Prostate gland (tissue), 2 donors: ENCODE measurements around the gene ACTN2.

ENCODE experiments used
- POLR2A ChIP-seq: fragments of 450-650 bp; IDR thresholded peaks from one replicate; pipeline ENCODE4 v1.6.1; 2016; ENCODE audit warnings: antibody characterized with exemption, mild to moderate bottlenecking
- POLR2AphosphoS5 ChIP-seq: sonication (generic); formaldehyde crosslinking; IDR thresholded peaks from one replicate; pipeline ENCODE4 v1.6.1; 2017; ENCODE audit warnings: antibody characterized with exemption
- TF ChIP-seq, protein P1 (sequence below), 4 experiments: fragments of 200-600 bp in 2 of 4; fragments of 450-650 bp in 2 of 4; sonication (generic) in 2 of 4; IDR thresholded peaks; 1 replicate in 3 of 4; 2 replicates in 1 of 4; pipeline ENCODE4 v1.5.1; 2016 to 2019; ENCODE audit warnings: antibody characterized with exemption in 4 of 4, mild to moderate bottlenecking in 2 of 4, moderate library complexity in 2 of 4

DNA sequence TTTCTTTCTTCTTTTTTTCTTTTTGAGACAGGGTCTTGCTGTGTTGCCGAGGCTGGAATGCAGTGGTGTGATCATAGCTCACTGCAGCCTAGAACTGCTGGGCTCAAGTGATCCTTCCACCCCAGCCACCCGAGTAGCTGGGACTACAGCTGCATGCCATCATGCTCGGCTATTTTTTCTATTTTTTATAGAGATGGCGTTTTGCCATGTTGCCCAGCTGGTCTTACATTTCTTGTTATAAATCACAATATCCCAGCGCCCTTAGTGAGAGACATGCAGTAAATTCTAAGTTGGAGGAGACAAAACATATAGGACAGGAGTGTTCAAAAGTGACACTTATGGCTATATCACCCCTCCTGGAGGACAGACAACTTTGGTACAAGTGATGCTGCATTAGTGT lies 31.3 kb upstream of the ACTN2 start:
- TF ChIP-seq POLR2AphosphoS5 = no peak
- TF ChIP-seq, protein P1, sequence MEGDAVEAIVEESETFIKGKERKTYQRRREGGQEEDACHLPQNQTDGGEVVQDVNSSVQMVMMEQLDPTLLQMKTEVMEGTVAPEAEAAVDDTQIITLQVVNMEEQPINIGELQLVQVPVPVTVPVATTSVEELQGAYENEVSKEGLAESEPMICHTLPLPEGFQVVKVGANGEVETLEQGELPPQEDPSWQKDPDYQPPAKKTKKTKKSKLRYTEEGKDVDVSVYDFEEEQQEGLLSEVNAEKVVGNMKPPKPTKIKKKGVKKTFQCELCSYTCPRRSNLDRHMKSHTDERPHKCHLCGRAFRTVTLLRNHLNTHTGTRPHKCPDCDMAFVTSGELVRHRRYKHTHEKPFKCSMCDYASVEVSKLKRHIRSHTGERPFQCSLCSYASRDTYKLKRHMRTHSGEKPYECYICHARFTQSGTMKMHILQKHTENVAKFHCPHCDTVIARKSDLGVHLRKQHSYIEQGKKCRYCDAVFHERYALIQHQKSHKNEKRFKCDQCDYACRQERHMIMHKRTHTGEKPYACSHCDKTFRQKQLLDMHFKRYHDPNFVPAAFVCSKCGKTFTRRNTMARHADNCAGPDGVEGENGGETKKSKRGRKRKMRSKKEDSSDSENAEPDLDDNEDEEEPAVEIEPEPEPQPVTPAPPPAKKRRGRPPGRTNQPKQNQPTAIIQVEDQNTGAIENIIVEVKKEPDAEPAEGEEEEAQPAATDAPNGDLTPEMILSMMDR (IDR thresholded peaks at IDR 0.05) = no peak
- no peak for TF ChIP-seq POLR2A
